GM19324 (cell line): ENCODE data around the gene NUDT3.
"Not testable (repeated sequence)": the region's sequence is repeated elsewhere in the genome, so short reads cannot be mapped to it uniquely, and the experiment has no call there.

ENCODE experiments used
- ATAC-seq: cut with Tn5 transposase; IDR thresholded peaks from one replicate; pipeline ENCODE4 v1.9.1; 2021; ENCODE audit warnings: mild to moderate bottlenecking, moderate library complexity; ENCODE audit not compliant: unreplicated experiment, low FRiP score

NUDT3 gene

DNA sequence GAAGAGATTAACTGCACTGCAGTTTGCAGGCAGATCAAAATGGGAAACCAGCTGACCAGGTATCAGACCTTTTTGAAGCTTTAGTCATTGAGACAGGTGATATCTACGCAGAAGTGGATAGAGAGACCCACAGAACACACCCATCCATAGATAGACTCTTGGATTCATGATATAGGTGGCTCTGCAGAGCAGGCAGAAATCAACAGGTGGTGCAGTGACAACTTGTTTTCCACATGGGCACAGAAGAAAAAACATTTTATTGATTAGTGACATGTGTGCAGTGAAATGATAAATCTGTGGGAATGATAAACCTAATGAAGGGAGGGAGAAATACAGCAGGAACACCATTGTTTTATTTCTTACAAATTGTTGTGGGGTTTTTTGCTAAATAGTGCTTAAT lies 45.2 kb downstream of the NUDT3 start:
- ATAC-seq, result no peak

DNA sequence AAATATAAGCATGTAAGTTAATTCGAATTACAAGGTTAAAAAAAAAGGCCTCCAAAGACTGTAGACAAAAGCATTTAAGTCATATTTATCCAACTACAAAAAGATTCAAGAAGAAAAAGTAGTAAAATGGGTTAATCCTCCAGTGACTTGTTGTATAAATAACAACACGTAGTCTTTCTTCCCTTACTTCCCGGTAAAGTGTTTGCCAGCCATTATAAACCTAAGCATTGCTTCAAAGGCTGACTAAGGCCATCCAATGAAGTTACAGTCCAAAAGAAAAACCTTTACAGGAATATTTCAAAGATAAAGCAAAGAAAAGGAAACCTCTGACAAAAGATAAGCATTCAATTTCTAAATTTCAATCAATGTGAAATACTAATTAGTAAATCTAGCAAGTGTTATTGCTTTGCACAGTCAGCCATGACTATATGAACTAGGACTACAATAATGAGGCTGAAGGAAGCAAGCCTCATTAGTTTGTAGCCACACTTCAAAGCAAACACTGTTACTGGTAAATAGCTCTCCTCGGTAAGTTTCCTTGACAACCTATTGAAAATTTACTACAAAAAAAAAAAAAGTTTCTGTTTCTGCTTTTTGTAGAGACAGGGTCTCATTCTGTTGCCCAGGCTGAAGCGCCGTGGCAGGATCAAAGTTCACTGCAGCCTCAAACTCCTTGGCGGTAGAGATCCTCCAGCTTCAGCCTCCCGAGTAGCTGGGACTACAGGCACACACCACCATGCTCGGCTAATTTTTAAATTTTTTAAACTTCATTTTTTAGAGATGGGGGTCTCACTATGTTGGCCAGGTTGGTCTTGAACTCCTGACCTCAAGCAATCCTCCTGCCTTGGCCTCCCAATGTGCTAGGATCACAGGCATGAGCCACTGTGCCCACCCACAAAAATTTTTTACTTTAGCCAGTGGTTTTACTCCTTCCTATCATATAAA lies 46.0 kb downstream of the NUDT3 start:
- no peak for ATAC-seq

DNA sequence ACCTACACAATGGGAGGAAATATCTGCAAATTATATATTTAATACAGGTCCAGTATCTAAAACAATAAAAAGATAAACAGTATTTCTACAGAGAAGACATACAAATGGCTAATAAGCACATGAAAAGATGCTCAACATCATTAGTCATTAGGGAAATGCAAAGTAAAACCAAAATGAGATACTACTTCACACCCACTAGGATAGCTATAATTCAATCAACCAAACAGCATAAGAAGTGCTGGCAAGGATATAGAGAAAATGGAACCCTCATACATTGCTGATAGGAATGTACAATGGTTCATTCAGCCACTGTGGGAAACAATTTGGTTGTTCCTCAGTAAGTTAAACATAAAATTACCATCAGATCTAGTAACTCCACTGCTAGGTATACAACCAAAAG lies 48.7 kb downstream of the NUDT3 start:
- ATAC-seq, result no peak

DNA sequence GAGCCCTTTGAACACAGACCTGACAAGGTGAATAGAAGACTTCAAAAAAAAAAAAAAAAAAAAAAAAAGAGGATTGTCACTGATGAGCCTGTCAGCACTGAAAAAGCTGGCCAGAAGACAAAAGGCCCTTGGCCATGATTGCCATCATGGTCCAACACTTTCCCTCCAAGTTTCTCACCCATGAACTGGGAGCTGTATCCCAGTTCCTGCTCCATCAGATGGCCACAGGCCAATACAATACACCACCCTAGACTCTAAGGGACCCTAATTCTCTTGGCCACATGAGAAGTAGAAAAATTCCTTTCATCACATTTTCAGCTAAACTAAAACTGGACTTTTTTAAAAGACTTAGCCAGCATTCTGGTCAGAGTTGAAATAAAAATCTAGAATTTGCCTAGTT lies 50.2 kb downstream of the NUDT3 start:
- ATAC-seq, result no peak

DNA sequence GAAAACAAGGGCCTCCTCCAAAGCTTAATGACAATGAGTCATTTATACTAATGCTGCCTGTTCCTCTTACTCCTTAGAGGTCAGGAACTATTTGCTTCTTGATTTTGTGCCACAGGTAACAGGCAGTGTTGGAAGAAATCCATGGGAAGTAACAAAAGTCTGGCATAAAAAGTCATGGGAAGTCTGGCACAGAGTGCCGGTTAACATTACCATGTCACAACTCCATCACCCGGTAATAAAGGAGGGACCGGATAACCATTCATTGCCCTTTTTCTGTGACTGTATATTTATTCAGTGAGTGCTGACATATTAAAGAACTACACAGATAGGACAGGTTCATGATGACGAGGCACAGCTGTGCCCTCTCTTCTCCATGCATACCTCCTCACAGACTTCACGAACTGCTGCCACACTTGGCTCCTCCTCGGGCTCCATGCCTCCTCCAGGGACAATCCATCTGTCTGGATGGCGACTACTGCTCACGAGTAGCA lies 50.9 kb downstream of the NUDT3 start:
- ATAC-seq, result no peak

DNA sequence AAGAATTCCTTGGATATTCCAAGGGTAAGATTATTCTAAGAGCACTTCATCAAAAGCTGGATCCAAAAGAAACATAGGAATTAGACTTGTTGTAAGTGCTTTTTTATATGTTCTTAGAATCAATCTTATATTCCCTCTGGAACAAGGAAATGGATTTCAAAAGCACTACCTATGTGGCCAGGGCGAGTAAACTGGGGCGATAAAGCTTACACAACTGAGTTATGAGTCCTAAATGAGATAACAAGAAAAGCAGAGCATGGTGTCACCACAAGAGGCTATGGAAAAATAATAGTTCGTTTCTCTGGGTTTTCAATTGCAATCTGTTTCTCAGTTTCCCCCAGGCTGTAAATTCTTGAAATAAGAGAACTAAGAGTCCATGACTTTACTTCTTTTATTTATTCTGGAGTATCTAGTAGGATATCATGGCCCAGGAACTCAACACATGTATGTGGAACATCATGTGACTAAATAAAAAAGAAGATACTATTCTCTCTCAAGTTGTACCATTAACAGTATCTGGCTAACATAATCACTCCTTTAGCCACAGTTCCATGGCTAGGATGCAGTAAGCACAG lies 51.5 kb downstream of the NUDT3 start:
- ATAC-seq, result no peak

DNA sequence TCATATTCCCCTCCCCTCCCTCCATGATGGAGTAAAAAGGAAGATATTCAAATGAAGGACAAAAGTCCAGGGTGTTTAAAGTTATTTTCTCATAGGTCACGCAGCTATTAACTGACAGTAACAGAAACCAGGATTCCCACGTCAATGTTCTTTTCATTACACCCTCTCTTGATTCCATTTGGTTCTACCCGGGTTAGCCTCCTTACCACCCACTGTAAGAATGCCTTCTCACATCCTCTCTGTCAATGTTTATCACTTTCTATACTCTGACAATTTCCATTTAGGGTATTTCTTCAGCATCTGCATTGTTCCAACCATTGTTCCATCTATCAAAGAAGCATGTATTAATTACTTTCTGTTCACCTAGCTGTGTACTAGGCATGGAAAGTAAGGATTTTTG lies 52.1 kb downstream of the NUDT3 start:
- no peak for ATAC-seq

DNA sequence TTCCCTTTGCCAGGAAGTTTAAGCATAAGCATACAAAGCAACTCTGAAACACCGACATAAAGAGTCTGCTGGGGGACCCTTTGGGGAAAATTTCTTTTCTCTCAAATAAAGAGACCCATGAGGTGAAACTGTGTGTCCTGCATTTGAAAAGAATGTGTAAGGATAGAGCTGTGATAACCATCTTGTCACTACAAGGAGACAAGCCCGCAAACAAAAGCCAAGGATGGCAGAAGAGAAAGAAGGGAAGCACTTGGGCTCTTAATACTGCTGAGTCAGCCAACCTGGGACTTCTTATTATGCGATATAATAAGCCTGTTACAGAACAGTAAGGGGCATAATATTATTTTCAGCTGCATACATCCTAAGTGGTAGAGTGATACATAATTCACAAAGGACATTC lies 52.5 kb downstream of the NUDT3 start:
- ATAC-seq, result no peak

DNA sequence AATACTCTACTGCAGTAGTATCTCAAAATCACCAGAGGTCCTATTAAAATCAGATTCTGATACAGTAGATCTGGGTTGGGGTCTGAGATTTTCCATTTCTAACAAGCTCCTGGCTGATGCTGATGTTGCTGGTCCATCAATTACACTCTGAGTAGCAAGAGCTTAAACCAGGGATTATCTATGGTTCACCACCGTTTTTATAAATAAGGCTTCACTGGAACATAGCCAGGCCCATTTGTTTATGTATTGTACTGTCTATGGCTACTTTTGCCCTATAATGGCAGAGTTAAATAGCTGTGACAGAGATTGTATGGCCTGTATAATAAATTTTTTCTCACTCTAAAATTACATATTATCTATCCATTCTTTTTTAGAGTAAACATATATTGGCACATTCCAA lies 53.0 kb downstream of the NUDT3 start:
- ATAC-seq, result no peak

DNA sequence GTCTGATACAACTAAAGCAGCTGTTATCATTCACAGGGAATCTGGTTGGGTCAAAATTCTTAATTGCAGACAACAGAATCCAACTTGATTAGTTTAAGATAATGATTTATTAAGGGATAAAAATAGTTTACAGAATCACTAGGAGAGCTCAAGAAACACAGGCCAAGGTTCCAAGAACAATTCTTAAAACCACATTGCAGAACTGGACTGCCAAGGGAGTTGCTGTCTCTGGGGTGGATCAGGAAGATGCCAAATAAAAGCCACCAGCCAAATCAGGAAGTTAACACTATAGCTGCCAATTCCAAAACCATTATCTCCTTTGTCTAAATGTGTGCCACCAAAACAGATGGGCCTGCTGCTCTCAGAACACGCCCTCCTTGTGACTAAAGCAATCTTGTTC lies 53.7 kb downstream of the NUDT3 start:
- no peak for ATAC-seq

DNA sequence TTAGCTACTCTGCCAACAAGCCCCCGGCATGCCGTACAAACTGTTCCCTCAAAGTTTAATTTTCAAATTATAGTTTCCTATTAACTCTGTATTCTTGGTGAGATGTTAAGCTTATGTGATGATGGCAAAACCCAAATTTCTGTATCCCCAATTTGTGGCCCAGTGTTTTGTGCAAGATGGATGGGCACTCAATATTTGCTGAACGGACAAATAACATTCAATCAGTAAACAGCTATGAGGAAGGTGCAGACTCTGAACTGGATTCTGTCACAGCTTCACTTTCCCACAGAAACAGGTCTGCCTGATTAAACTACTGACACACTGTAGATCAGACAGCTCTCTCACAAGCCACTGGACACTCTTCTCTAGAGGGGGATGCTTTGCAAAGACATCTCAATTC lies 54.1 kb downstream of the NUDT3 start:
- no peak for ATAC-seq

DNA sequence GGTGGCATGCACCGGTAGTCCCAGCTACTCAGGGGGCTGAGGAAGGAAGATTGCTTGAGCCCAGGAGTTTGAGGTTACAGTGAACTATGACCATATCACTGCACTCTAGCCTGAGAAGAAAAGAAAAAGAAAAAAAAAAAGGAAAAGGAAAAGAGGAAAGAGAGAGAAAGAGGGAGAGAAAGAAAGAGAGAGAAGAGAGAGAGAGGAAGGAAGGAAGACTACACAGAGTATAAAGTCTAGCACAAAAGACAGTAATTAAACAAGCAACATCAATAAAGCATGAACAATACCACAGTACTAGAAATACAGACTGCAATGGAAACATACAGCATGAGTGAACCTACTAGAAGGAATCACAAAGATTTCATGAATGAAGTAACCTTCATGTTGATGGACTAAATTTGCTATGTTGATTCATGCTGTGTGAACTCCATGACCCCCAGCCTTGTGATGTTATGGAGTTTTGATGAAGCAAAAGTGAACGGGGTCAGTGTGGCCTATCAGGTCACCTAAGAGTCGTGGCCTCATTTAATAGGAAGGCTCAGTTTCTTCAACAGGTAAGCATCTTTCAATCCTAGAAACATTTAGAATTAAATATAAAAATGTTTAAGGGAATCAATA lies 57.6 kb downstream of the NUDT3 start:
- no peak for ATAC-seq

DNA sequence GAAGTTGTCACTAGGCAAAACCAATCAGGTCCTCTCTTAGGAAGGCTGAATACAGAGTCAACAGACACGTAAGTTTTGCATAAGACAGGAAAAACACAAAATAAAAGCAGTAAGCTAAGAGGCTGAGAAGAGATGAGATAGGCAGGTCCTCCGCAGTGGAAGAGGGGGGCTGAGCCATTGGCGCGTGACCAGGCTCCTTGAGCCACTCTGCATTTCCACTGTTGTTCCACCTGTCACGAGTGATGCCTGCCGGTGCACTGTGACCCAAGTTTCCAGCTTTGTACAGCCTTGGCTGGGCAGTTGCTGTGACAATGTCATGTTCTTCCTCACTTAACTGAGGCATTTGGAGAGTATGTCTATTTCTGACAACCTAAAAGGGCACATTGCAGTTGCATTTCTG lies 58.6 kb downstream of the NUDT3 start:
- peak; percentile 71 for ATAC-seq

DNA sequence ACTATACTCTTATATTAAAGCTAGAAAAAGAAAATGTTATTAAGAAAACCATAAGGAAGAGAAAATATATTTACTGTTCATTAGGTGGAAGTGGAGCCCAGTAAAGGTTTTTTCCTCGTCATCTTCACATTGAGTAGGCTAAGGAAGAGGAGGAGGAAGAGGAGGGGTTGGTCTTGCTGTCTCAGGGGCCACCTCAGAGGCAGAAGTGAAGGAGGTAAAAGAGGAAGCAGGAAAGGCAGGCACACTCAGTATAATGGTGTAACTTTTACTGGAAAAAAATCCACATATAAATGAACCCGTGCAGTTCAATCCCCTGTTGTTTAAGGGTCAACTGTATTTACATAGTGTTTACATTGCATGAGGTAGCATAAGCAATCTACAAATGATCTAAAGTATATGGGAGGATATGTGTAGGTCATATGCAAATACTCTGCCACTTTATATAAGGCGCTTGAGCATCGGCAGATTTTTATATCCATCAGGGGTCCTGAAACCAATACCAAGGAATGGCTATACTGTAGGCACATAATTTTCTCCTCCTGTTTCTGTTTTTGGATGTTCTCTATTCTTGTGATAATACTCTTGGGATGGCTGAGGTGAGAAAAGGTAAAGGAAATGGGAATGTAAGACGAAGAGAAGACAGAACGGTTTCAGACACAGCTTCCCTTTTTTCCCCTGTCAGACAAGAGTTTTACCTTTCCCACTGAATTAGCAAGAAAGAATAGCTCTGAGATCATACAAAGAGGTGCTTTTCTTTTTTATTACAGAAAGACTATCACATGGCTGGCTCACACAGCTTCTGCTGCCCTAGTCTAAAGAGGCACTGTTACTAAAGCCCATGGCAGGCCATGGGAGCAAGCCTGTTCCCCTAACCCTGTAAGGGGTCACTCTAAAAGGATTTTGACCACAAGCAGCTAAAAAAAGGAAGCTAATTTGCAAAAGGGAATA lies 59.9 kb downstream of the NUDT3 start:
- no peak for ATAC-seq

DNA sequence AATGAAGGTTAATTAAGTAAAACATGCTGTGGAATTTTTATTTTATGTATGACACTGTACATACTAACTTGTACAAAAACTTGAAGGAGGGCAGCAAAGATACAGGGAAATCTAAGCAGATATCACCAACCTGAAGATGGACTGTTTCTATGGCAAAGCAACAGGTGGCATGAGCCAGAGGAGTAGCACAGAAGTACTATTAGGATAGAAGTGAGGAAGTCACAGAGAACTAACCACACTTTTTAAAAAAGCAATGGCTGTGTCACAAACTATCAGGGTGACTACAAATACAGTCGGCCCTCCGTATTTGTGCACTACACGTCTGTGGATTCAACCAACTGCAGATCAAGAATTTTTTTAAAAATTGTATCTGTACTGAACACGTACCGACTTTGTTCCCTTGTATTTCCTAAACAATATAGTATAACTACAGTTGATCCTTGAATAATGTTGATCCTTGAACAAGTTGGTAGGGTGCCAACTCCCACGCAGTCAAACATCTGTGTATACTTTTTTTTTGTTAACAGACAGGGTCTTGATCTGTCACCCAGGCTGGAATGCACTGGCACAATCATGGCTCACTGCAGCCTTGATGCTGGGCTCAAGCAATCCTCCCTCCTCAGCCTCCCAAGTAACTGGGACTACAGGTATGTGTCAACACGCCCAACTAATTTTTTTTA lies 61.0 kb downstream of the NUDT3 start:
- no peak for ATAC-seq

DNA sequence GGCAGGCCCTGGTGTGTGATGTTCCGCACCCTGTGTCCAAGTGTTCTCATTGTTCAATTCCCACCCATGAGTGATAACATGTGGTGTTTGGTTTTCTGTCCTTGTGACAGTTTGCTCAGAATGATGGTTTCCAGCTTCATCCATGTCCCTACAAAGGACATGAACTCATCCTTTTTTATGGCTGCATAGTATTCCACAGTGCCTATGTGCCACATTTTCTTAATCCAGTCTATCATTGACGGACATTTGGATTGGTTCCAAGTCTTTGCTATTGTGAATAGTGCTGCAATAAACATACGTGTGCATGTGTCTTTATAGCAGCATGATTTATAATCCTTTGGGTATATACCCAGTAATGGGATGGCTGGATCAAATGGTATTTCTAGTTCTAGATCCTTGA lies 62.7 kb downstream of the NUDT3 start:
- ATAC-seq, result not testable (repeated sequence)

DNA sequence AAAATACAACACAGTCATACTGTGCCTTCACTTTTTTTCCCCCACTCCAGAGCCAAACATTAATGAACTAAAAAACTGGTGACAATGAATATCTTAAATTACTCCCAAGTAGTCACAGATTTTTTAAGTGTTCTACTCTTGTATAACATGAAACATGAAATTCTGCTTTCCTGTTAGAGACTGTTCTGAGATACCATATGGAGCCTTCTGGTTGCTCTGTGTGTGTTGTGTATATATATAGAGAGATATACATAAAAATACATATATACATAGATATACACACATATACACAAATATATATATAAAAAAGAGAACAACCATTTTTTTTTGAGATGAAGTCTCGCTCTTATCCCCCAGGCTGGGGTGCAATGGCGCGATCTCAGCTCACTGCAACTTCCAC lies 63.5 kb downstream of the NUDT3 start:
- ATAC-seq, result no peak

DNA sequence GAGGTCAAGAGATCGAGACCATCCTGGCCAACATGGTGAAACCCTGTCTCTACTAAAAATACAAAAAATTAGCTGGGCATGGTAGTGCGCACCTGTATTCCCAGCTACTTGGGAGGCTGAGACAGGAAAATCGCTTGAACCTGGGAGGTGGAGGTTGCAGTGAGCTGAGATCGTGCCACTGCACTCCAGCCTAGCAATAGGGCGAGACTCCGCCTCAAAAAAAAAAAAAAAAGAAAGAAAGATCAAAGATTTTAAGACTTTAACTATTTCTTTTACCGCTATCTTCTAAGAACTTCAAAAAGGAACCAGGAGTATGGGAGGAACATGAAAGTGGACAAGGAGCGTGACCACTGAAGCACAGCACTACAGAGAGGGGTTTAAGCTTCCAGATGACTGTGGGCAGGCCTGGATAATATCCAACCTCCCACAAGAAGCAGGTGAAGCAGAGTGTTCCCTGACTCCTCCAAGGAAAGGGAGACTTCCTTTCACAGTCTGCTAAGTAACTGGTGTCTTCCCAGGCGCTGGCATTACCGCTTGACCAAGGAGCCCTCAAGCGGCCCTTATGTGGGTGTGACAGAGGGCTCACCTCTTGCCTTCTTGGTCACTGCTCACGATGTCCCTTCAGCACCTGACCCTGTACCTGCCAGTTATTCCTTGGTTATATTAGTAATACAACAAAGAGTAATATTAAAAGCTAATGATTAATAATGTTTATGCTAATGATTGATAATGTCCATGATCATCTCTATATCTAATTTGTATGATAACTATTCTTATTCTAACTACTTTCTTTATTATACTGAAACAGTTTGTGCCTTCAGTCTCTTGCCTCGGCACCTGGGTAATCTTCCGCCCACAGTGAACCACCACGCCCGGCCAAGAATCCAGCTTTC lies 64.9 kb downstream of the NUDT3 start:
- ATAC-seq, result not testable (repeated sequence)

DNA sequence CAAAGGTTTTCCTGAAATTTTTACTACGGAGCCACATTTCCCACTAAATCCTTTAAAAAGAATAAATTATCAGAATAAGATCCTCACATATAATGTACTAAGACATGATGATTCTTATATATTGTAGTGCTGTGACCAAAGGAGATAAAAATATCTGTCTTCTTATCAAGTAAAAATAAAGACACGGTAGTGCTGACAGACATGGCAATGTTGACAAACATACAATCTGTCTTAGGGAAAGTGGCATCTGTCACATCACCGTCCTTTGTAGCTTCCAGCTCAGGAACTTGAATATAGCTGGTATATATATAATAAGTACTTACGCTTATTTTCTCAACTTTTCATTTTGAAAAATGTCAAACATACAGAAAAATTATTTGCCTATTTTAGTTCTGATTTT lies 66.8 kb downstream of the NUDT3 start:
- ATAC-seq, result no peak
